ENCODE measurements around the gene CXCL11. TPM values are rescaled to one million over a fixed set of nuclear protein-coding genes. Genes with fewer than 3 reads are reported as not detected.
"Not testable (repeated sequence)": the region's sequence is repeated elsewhere in the genome, so short reads cannot be mapped to it uniquely, and the experiment has no call there.

CXCL11 gene
- not detected for polyA plus RNA-seq (ENCODE audit: insufficient read length)

- no peak for DNase-seq (ENCODE audit: low read depth)
These were observed at the start of gene CXCL11 for GRCh38 chr4:76035799-76036380. CXCL11 (minus strand) TSS chr4:76036070; CDS start chr4:76035987, 83 bp downstream.

GRCh38 chr4:76084542-76084941 is 48.7 kb upstream of the CXCL11 start:
- no peak for DNase-seq (ENCODE audit: low read depth)

- no peak for DNase-seq (ENCODE audit: low read depth)
These were observed 47.6 kb upstream of the CXCL11 start for GRCh38 chr4:76083386-76083988.

GRCh38 chr4:76078033-76078613 is 42.3 kb upstream of the CXCL11 start:
- DNase-seq (ENCODE audit: low read depth): no peak

- DNase-seq (ENCODE audit: low read depth): no peak
These were observed 39.2 kb upstream of the CXCL11 start for GRCh38 chr4:76074993-76075600.

- DNase-seq (ENCODE audit: low read depth): no peak
These were observed 38.6 kb upstream of the CXCL11 start, which contains the start of gene ART3 for GRCh38 chr4:76074468-76074867. ART3 (plus strand) TSS chr4:76074709; CDS start chr4:76075890, 1,181 bp downstream.

GRCh38 chr4:76072760-76073159 is 36.9 kb upstream of the CXCL11 start:
- no peak for DNase-seq (ENCODE audit: low read depth)

GRCh38 chr4:76067652-76068286 is 31.9 kb upstream of the CXCL11 start:
- peak; percentile 58 for DNase-seq (ENCODE audit: low read depth)

GRCh38 chr4:76066546-76066945 is 30.7 kb upstream of the CXCL11 start:
- DNase-seq (ENCODE audit: low read depth): no peak

- DNase-seq (ENCODE audit: low read depth): no peak
These were observed 26.1 kb upstream of the CXCL11 start for GRCh38 chr4:76061982-76062381.

GRCh38 chr4:76061421-76061820 is 25.6 kb upstream of the CXCL11 start:
- no peak for DNase-seq (ENCODE audit: low read depth)

GRCh38 chr4:76060506-76060905 is 24.6 kb upstream of the CXCL11 start:
- DNase-seq (ENCODE audit: low read depth): no peak

GRCh38 chr4:76059750-76060149 is 23.9 kb upstream of the CXCL11 start:
- no peak for DNase-seq (ENCODE audit: low read depth)

GRCh38 chr4:76058888-76059426 is 23.1 kb upstream of the CXCL11 start:
- DNase-seq (ENCODE audit: low read depth): no peak

- DNase-seq (ENCODE audit: low read depth): no peak
These were observed 22.4 kb upstream of the CXCL11 start for GRCh38 chr4:76058302-76058701.

- DNase-seq (ENCODE audit: low read depth): no peak
These were observed 19.6 kb upstream of the CXCL11 start for GRCh38 chr4:76055421-76055820.

GRCh38 chr4:76055016-76055415 is 19.1 kb upstream of the CXCL11 start:
- DNase-seq (ENCODE audit: low read depth): no peak

GRCh38 chr4:76053730-76054129 is 17.9 kb upstream of the CXCL11 start:
- no peak for DNase-seq (ENCODE audit: low read depth)

GRCh38 chr4:76050560-76051050 is 14.7 kb upstream of the CXCL11 start:
- not testable (repeated sequence) for DNase-seq (ENCODE audit: low read depth)

- DNase-seq (ENCODE audit: low read depth): not testable (repeated sequence)
These were observed 14.1 kb upstream of the CXCL11 start for GRCh38 chr4:76049860-76050416.

GRCh38 chr4:76044686-76045085 is 8.8 kb upstream of the CXCL11 start:
- DNase-seq (ENCODE audit: low read depth): not testable (repeated sequence)
